Stomach smooth muscle (tissue), 2 donors: ENCODE results near the gene DCPS.
"Not testable (repeated sequence)": the region's sequence is repeated elsewhere in the genome, so short reads cannot be mapped to it uniquely, and the experiment has no call there.

Experiments
- H3K27ac ChIP-seq: one replicate; pipeline ENCODE4 v1.7.0; 2013; ENCODE audit warnings: mild to moderate bottlenecking, low read length, inconsistent platforms
- H3K27me3 ChIP-seq, 2 donors: one replicate each; pipeline ENCODE4 v1.7.0; 2013; ENCODE audit warnings: low read length in 2 of 2; ENCODE audit not compliant: insufficient read depth in 2 of 2, control insufficient read depth in 1 of 2
- H3K36me3 ChIP-seq, 2 donors: one replicate each; pipeline ENCODE4 v1.7.0; 2013; ENCODE audit warnings: low read length in 2 of 2; ENCODE audit not compliant: control insufficient read depth in 2 of 2, insufficient read depth in 2 of 2
- H3K4me1 ChIP-seq: one replicate; pipeline ENCODE4 v1.7.0; 2013; ENCODE audit warnings: low read length; ENCODE audit not compliant: control insufficient read depth, insufficient read depth
- H3K4me3 ChIP-seq, 2 donors: one replicate each; pipeline ENCODE4 v1.7.0; 2013; ENCODE audit warnings: low read length in 2 of 2
- H3K9ac ChIP-seq, 2 donors: one replicate each; pipeline ENCODE4 v1.7.0; 2013; ENCODE audit warnings: low read length in 2 of 2, mild to moderate bottlenecking in 1 of 2
- H3K9me3 ChIP-seq, 2 donors: one replicate each; pipeline ENCODE4 v1.7.0; 2013; ENCODE audit warnings: low read length in 2 of 2; ENCODE audit not compliant: control insufficient read depth in 2 of 2
- donor health status: healthy.
- donor health status: Pancreatic carcinoma.

Gene DCPS

GRCh38 chr11:126303623-126304456, at the start of gene DCPS:
Gene DCPS (plus strand): TSS chr11:126304060. CDS start chr11:126304081, 21 bp downstream.
- H3K9ac ChIP-seq, result peak within 1 kb of the TSS; percentile 91 to 93
- H3K4me1 ChIP-seq, result peaks cover 14% of the 10 kb centered on the region
- peak within 1 kb of the TSS; percentile 97 to 98 for H3K4me3 ChIP-seq
- H3K9me3 ChIP-seq, result no peaks in the 10 kb centered on the region
- no peaks in the 10 kb centered on the region for H3K27me3 ChIP-seq
- peak within 1 kb of the TSS; percentile 92 for H3K27ac ChIP-seq
- peaks cover 4 to 5% of the 10 kb centered on the region in 2 donors for H3K36me3 ChIP-seq

GRCh38 chr11:126254819-126255218, 49.0 kb upstream of the DCPS start:
- no peaks in the 10 kb centered on the region for H3K4me1 ChIP-seq
- H3K9ac ChIP-seq, result no peak overlapping the region
- no peak overlapping the region for H3K4me3 ChIP-seq
- no peak overlapping the region for H3K27ac ChIP-seq
- H3K9me3 ChIP-seq, result no peaks in the 10 kb centered on the region
- H3K36me3 ChIP-seq, result peaks cover 19 to 27% of the 10 kb centered on the region in 2 donors
- H3K27me3 ChIP-seq, result no peaks in the 10 kb centered on the region

GRCh38 chr11:126255507-126255906, 48.4 kb upstream of the DCPS start:
- H3K4me1 ChIP-seq, H3K9me3 ChIP-seq, H3K27ac ChIP-seq, H3K9ac ChIP-seq, H3K27me3 ChIP-seq, H3K4me3 ChIP-seq: not testable (repeated sequence)
- peaks cover 18 to 27% of the 10 kb centered on the region in 2 donors for H3K36me3 ChIP-seq

- no peak overlapping the region for H3K9ac ChIP-seq
- H3K27me3 ChIP-seq, result no peaks in the 10 kb centered on the region
- H3K4me3 ChIP-seq, result no peak overlapping the region
- H3K4me1 ChIP-seq, result no peaks in the 10 kb centered on the region
- no peaks in the 10 kb centered on the region for H3K9me3 ChIP-seq
- no peak overlapping the region for H3K27ac ChIP-seq
- peaks cover 17 to 22% of the 10 kb centered on the region in 2 donors for H3K36me3 ChIP-seq
Observed at GRCh38 chr11:126256216-126256615, 47.6 kb upstream of the DCPS start.

- no peaks in the 10 kb centered on the region for H3K4me1 ChIP-seq
- H3K27me3 ChIP-seq, result no peaks in the 10 kb centered on the region
- no peak overlapping the region for H3K4me3 ChIP-seq
- H3K9me3 ChIP-seq, result no peaks in the 10 kb centered on the region
- H3K36me3 ChIP-seq, result peaks cover 20 to 22% of the 10 kb centered on the region in 2 donors
- H3K27ac ChIP-seq, result no peak overlapping the region
- no peak overlapping the region for H3K9ac ChIP-seq
Observed at GRCh38 chr11:126257144-126257543, 46.7 kb upstream of the DCPS start.

GRCh38 chr11:126257764-126258163, 46.1 kb upstream of the DCPS start:
- H3K4me3 ChIP-seq, result no peak overlapping the region
- no peak overlapping the region for H3K27ac ChIP-seq
- no peaks in the 10 kb centered on the region for H3K4me1 ChIP-seq
- no peaks in the 10 kb centered on the region for H3K9me3 ChIP-seq
- H3K9ac ChIP-seq, result no peak overlapping the region
- H3K36me3 ChIP-seq, result peaks cover 26% of the 10 kb centered on the region in 2 donors
- H3K27me3 ChIP-seq, result no peaks in the 10 kb centered on the region

GRCh38 chr11:126262216-126262615, 41.6 kb upstream of the DCPS start:
- no peak overlapping the region for H3K27ac ChIP-seq
- no peaks in the 10 kb centered on the region for H3K27me3 ChIP-seq
- H3K36me3 ChIP-seq, result peaks cover 52 to 57% of the 10 kb centered on the region in 2 donors
- no peaks in the 10 kb centered on the region for H3K9me3 ChIP-seq
- H3K4me3 ChIP-seq, result no peak overlapping the region
- H3K9ac ChIP-seq, result no peak overlapping the region
- no peaks in the 10 kb centered on the region for H3K4me1 ChIP-seq

- Histone ChIP-seq H3K9ac (no peak overlapping the region), H3K9me3 (no peaks in the 10 kb centered on the region), H3K27ac (no peak overlapping the region), H3K4me3 (no peak overlapping the region), H3K27me3 (no peaks in the 10 kb centered on the region), H3K4me1 (peaks cover 7% of the 10 kb centered on the region), H3K36me3 (peaks cover 48 to 54% of the 10 kb centered on the region in 2 donors)
Observed at GRCh38 chr11:126263489-126263888, 40.4 kb upstream of the DCPS start.

GRCh38 chr11:126265811-126266210, 38.0 kb upstream of the DCPS start:
- Histone ChIP-seq H3K9ac (no peak overlapping the region), H3K27me3 (no peaks in the 10 kb centered on the region), H3K4me3 (no peak overlapping the region), H3K9me3 (no peaks in the 10 kb centered on the region), H3K4me1 (peaks cover 13% of the 10 kb centered on the region), H3K27ac (no peak overlapping the region), H3K36me3 (peaks cover 48 to 54% of the 10 kb centered on the region in 2 donors)

GRCh38 chr11:126267650-126268049, 36.2 kb upstream of the DCPS start:
- no peaks in the 10 kb centered on the region for H3K9me3 ChIP-seq
- H3K27ac ChIP-seq, result peak overlapping the region; percentile 55
- H3K36me3 ChIP-seq, result peaks cover 41 to 45% of the 10 kb centered on the region in 2 donors
- H3K27me3 ChIP-seq, result no peaks in the 10 kb centered on the region
- H3K4me3 ChIP-seq, result peak overlapping the region; percentile 91 to 99
- H3K9ac ChIP-seq, result peak overlapping the region; percentile 91 to 96
- H3K4me1 ChIP-seq, result peaks cover 13% of the 10 kb centered on the region

GRCh38 chr11:126268361-126268707, 35.5 kb upstream of the DCPS start:
- Histone ChIP-seq H3K4me3 (peak overlapping the region; percentile 91 to 99), H3K36me3 (peaks cover 39 to 44% of the 10 kb centered on the region in 2 donors), H3K27ac (peak overlapping the region; percentile 55), H3K27me3 (no peaks in the 10 kb centered on the region), H3K9ac (peak overlapping the region; percentile 91 to 96), H3K9me3 (no peaks in the 10 kb centered on the region), H3K4me1 (peaks cover 13% of the 10 kb centered on the region)
